HepG2 (cell line): ENCODE measurements around the gene TMEM80. TPM values are rescaled to one million over a fixed set of nuclear protein-coding genes. Genes with fewer than 3 reads are reported as not detected.

ENCODE experiments used
- CBX5 ChIP-seq: sonication (generic); formaldehyde crosslinking; IDR thresholded peaks from 2 replicates; pipeline ENCODE4 v1.4.0; 2020; ENCODE audit warnings: missing genetic modification reagents, borderline replicate concordance
- CREB1 ChIP-seq, 2 experiments: fragments of 450-650 bp in 1 of 2; IDR thresholded peaks; 2 replicates each; pipeline ENCODE4 v1.6.1; 2016 to 2017; ENCODE audit warnings: control low read depth in 1 of 2, mild to moderate bottlenecking in 1 of 2, missing compliant biosample characterization in 1 of 2, missing genetic modification characterization in 1 of 2
- KDM6A ChIP-seq: IDR thresholded peaks from 2 replicates; pipeline ENCODE4 v1.6.1; 2016; ENCODE audit warnings: low read depth
- NR2F6 ChIP-seq, 2 experiments: IDR thresholded peaks; 2 replicates each; pipeline ENCODE4 v1.6.1; 2016; ENCODE audit warnings: antibody characterized with exemption in 1 of 2, mild to moderate bottlenecking in 1 of 2
- PAF1 ChIP-seq: IDR thresholded peaks from 2 replicates; pipeline ENCODE4 v1.6.1; 2016; ENCODE audit warnings: missing genetic modification reagents, missing compliant biosample characterization
- SIN3B ChIP-seq: fragments of 150-350 bp; IDR thresholded peaks from 2 replicates; pipeline ENCODE4 v1.6.1; 2014; ENCODE audit warnings: low read length
- SOX5 ChIP-seq: IDR thresholded peaks from 2 replicates; pipeline ENCODE4 v1.6.1; 2016; ENCODE audit warnings: borderline replicate concordance
- STAG1 ChIP-seq: sonication (generic); formaldehyde crosslinking; IDR thresholded peaks from 2 replicates; pipeline ENCODE4 v1.4.0; 2020; ENCODE audit warnings: missing genetic modification reagents
- TRIM24 ChIP-seq: sonication (generic); formaldehyde crosslinking; IDR thresholded peaks from 2 replicates; pipeline ENCODE4 v1.8.0; 2022; ENCODE audit warnings: mild to moderate bottlenecking, missing genetic modification reagents
- ZNF17 ChIP-seq: sonication (generic); formaldehyde crosslinking; IDR thresholded peaks from 2 replicates; pipeline ENCODE4 v1.5.0; 2020; ENCODE audit warnings: mild to moderate bottlenecking, missing genetic modification reagents
- ZNF337 ChIP-seq: sonication (generic); formaldehyde crosslinking; IDR thresholded peaks from 2 replicates; pipeline ENCODE4 v1.5.1; 2020; ENCODE audit warnings: missing genetic modification reagents, low read depth, mild to moderate bottlenecking, borderline replicate concordance
- ZNF367 ChIP-seq: sonication (generic); formaldehyde crosslinking; IDR thresholded peaks from 2 replicates; pipeline ENCODE4 v1.4.0; 2020; ENCODE audit warnings: missing genetic modification reagents, borderline replicate concordance
- polyA plus RNA-seq, 8 experiments: library from polyadenylated mRNA; depleted of rRNA in 3 of 8; stranded (reverse) in 7 of 8; unstranded in 1 of 8; fragments of >200 nt; fragmentation: Illumina TruSeq in 4 of 8; extraction: Trizol in 4 of 8; gene quantifications; 2 replicates each; pipeline versions ENCODE4 v1.2.1 to v1.2.3, GENCODE V29; 2011 to 2016; ENCODE audit warnings: low read depth in 4 of 8, missing spikeins in 1 of 8, mixed read lengths in 1 of 8; ENCODE audit not compliant: insufficient read depth in 1 of 8
- total RNA-seq, 5 experiments: library from RNA; depleted of rRNA; stranded (reverse); fragments of >200 nt; fragmentation: Illumina TruSeq; extraction: Trizol; gene quantifications; 2 replicates each; pipeline ENCODE4 v1.2.3, GENCODE V29; 2016; ENCODE audit warnings: low read depth in 1 of 5
- TF ChIP-seq, protein P1 (sequence below): sonication (generic); formaldehyde crosslinking; IDR thresholded peaks from 2 replicates; pipeline ENCODE4 v1.4.0; 2020; ENCODE audit warnings: low read depth, missing genetic modification reagents
- TF ChIP-seq, protein P2 (sequence below): fragments of 450-650 bp; IDR thresholded peaks from 2 replicates; pipeline ENCODE4 v1.6.1; 2016
- TF ChIP-seq, protein P3 (sequence below): sonication (generic); formaldehyde crosslinking; IDR thresholded peaks from 2 replicates; pipeline ENCODE4 v1.5.1; 2020; ENCODE audit warnings: mild to moderate bottlenecking, missing genetic modification reagents, moderate library complexity
- TF ChIP-seq, protein P4 (sequence below): sonication (generic); formaldehyde crosslinking; IDR thresholded peaks from 2 replicates; pipeline ENCODE4 v1.9.0; 2021; ENCODE audit warnings: missing genetic modification reagents, borderline replicate concordance

TMEM80 gene
- total and polyA plus RNA-seq, 2 of the 13 experiments (the other 11 are each of a cell fraction or from before 2014, with no cell fraction given), result 5.6 to 17.1 TPM

DNA sequence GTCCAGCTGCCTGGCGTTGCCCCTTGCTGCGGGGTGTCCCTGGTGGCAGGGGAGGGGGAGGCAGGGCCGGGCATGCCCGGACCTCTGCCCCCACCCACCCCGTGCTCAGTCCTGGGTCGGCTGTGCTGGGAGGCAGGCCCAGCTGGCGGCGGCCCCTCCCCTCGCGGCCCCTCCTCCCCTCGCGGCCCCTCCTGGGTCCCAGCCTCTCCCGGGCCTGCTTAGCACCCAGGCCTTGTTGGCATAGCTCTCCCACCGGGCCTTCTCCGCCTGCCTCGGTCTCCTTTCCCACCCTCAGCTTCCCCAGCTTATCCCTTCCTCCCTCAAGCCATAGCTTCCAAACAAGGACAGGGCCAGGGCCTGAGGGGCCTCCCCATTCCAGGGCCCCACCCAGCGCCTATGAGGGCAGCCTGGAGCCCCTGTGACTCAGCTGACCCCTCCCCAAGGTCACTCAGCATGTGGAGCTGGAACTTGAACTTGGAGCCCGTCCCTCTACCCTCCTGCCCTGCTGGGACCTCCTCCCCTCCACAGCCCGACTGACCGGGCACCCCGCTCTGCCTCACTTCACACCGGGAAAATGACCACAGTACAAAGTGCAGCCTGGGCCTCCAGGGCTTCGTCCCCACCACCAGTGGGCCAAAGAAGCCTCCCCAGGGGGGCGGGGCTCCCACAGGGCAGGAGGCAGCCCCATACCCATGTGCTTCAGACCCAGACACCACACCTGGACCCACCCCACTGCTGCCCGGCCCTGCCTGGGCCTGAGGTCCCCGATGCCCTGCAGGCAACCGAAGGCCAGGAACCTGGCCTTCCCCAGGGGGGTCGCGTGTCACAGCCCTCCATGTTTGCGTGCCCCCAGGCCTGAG, 11.6 kb downstream of the TMEM80 start (continued):
- TF ChIP-seq, protein P1, sequence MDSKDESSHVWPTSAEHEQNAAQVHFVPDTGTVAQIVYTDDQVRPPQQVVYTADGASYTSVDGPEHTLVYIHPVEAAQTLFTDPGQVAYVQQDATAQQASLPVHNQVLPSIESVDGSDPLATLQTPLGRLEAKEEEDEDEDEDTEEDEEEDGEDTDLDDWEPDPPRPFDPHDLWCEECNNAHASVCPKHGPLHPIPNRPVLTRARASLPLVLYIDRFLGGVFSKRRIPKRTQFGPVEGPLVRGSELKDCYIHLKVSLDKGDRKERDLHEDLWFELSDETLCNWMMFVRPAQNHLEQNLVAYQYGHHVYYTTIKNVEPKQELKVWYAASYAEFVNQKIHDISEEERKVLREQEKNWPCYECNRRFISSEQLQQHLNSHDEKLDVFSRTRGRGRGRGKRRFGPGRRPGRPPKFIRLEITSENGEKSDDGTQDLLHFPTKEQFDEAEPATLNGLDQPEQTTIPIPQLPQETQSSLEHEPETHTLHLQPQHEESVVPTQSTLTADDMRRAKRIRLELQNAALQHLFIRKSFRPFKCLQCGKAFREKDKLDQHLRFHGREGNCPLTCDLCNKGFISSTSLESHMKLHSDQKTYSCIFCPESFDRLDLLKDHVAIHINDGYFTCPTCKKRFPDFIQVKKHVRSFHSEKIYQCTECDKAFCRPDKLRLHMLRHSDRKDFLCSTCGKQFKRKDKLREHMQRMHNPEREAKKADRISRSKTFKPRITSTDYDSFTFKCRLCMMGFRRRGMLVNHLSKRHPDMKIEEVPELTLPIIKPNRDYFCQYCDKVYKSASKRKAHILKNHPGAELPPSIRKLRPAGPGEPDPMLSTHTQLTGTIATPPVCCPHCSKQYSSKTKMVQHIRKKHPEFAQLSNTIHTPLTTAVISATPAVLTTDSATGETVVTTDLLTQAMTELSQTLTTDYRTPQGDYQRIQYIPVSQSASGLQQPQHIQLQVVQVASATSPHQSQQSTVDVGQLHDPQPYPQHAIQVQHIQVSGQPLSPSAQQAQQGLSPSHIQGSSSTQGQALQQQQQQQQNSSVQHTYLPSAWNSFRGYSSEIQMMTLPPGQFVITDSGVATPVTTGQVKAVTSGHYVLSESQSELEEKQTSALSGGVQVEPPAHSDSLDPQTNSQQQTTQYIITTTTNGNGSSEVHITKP, result no peak
- TF ChIP-seq ZNF337 (CRISPR knock-in tag) (peak; percentile 66; the same call in 1 of the 2 replicates), CBX5 (peak; percentile 22; the same call in 1 of the 2 replicates), SIN3B (no peak), KDM6A (CRISPR knock-in tag) (peak; percentile 82), STAG1 (0 out of 2 replicates have a peak, but pooled peaks have one; percentile 2), CREB1 (IDR thresholded peaks at IDR 0.05) (no peak), CREB1 (CRISPR knock-in tag; IDR thresholded peaks at IDR 0.05) (no peak; the same call in none of the 2 replicates), PAF1 (no peak), TRIM24 (CRISPR knock-in tag) (no peak), ZNF367 (CRISPR knock-in tag) (no peak), SOX5 (CRISPR knock-in tag) (peak; percentile 65; the same call in 1 of the 2 replicates), ZNF17 (CRISPR knock-in tag) (peak; percentile 68; the same call in 1 of the 2 replicates), NR2F6 (IDR thresholded peaks at IDR 0.05) (peak; percentile 94), NR2F6 (CRISPR knock-in tag; IDR thresholded peaks at IDR 0.05) (peak; percentile 97)
- TF ChIP-seq, protein P2, sequence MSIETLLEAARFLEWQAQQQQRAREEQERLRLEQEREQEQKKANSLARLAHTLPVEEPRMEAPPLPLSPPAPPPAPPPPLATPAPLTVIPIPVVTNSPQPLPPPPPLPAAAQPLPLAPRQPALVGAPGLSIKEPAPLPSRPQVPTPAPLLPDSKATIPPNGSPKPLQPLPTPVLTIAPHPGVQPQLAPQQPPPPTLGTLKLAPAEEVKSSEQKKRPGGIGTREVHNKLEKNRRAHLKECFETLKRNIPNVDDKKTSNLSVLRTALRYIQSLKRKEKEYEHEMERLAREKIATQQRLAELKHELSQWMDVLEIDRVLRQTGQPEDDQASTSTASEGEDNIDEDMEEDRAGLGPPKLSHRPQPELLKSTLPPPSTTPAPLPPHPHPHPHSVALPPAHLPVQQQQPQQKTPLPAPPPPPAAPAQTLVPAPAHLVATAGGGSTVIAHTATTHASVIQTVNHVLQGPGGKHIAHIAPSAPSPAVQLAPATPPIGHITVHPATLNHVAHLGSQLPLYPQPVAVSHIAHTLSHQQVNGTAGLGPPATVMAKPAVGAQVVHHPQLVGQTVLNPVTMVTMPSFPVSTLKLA, result no peak; the same call in none of the 2 replicates
- TF ChIP-seq, protein P3, sequence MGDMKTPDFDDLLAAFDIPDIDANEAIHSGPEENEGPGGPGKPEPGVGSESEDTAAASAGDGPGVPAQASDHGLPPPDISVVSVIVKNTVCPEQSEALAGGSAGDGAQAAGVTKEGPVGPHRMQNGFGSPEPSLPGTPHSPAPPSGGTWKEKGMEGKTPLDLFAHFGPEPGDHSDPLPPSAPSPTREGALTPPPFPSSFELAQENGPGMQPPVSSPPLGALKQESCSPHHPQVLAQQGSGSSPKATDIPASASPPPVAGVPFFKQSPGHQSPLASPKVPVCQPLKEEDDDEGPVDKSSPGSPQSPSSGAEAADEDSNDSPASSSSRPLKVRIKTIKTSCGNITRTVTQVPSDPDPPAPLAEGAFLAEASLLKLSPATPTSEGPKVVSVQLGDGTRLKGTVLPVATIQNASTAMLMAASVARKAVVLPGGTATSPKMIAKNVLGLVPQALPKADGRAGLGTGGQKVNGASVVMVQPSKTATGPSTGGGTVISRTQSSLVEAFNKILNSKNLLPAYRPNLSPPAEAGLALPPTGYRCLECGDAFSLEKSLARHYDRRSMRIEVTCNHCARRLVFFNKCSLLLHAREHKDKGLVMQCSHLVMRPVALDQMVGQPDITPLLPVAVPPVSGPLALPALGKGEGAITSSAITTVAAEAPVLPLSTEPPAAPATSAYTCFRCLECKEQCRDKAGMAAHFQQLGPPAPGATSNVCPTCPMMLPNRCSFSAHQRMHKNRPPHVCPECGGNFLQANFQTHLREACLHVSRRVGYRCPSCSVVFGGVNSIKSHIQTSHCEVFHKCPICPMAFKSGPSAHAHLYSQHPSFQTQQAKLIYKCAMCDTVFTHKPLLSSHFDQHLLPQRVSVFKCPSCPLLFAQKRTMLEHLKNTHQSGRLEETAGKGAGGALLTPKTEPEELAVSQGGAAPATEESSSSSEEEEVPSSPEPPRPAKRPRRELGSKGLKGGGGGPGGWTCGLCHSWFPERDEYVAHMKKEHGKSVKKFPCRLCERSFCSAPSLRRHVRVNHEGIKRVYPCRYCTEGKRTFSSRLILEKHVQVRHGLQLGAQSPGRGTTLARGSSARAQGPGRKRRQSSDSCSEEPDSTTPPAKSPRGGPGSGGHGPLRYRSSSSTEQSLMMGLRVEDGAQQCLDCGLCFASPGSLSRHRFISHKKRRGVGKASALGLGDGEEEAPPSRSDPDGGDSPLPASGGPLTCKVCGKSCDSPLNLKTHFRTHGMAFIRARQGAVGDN (CRISPR knock-in tag), result peak; percentile 97
- TF ChIP-seq, protein P4, sequence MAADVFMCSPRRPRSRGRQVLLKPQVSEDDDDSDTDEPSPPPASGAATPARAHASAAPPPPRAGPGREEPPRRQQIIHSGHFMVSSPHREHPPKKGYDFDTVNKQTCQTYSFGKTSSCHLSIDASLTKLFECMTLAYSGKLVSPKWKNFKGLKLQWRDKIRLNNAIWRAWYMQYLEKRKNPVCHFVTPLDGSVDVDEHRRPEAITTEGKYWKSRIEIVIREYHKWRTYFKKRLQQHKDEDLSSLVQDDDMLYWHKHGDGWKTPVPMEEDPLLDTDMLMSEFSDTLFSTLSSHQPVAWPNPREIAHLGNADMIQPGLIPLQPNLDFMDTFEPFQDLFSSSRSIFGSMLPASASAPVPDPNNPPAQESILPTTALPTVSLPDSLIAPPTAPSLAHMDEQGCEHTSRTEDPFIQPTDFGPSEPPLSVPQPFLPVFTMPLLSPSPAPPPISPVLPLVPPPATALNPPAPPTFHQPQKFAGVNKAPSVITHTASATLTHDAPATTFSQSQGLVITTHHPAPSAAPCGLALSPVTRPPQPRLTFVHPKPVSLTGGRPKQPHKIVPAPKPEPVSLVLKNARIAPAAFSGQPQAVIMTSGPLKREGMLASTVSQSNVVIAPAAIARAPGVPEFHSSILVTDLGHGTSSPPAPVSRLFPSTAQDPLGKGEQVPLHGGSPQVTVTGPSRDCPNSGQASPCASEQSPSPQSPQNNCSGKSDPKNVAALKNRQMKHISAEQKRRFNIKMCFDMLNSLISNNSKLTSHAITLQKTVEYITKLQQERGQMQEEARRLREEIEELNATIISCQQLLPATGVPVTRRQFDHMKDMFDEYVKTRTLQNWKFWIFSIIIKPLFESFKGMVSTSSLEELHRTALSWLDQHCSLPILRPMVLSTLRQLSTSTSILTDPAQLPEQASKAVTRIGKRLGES (CRISPR knock-in tag), result no peak
